ENCODE results near the gene ZNF304.

DNA sequence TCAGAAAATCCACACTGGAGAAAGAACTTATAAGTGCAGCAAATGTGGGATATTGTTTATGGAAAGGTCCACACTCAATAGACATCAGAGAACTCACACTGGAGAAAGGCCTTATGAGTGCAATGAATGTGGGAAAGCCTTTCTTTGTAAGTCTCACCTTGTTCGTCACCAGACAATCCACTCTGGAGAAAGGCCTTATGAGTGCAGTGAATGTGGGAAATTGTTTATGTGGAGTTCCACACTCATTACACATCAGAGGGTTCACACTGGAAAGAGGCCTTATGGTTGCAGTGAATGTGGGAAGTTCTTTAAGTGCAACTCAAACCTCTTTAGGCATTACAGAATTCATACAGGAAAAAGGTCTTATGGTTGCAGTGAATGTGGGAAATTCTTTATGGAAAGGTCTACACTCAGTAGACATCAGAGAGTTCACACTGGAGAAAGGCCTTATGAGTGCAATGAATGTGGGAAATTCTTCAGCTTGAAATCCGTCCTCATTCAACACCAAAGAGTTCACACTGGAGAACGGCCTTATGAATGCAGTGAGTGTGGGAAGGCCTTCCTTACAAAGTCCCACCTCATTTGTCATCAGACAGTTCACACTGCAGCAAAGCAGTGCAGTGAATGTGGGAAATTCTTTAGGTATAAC is 26.6 kb downstream of the ZNF304 start:
- TF ChIP-seq, protein P1, sequence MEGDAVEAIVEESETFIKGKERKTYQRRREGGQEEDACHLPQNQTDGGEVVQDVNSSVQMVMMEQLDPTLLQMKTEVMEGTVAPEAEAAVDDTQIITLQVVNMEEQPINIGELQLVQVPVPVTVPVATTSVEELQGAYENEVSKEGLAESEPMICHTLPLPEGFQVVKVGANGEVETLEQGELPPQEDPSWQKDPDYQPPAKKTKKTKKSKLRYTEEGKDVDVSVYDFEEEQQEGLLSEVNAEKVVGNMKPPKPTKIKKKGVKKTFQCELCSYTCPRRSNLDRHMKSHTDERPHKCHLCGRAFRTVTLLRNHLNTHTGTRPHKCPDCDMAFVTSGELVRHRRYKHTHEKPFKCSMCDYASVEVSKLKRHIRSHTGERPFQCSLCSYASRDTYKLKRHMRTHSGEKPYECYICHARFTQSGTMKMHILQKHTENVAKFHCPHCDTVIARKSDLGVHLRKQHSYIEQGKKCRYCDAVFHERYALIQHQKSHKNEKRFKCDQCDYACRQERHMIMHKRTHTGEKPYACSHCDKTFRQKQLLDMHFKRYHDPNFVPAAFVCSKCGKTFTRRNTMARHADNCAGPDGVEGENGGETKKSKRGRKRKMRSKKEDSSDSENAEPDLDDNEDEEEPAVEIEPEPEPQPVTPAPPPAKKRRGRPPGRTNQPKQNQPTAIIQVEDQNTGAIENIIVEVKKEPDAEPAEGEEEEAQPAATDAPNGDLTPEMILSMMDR (IDR thresholded peaks at IDR 0.05; ENCODE audit: poor library complexity) = no peak
- TF ChIP-seq EZH2 (IDR thresholded peaks at IDR 0.05; ENCODE audit: borderline replicate concordance) = no peak
